ENCODE results near the gene CACNG4. TPM values are rescaled to one million over a fixed set of nuclear protein-coding genes. Genes with fewer than 3 reads are reported as not detected.

Gene CACNG4
- total RNA-seq, 8 experiments from 2014 or later, result 0.15 to 64.0 (median 32.7) TPM

DNA sequence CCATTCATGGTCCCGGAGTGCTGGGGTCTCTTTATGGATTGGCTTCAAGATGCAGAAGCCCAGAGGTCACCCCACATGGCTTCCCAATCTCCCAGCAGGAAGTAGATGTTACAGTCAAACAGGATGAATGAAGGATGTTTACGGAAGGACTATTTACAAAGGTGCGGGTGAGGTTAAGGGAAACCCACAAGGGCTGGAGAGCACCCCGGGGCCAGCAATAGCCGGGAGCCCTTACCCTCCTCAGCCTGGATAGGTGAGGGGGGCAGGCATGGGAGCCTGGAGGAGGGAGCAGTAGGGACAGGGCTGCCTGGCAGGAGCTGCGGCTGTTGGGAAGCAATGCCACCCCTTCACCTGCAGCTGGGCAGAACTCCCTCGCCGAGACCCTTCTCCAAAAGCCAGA lies 55.3 kb downstream of the CACNG4 start:
- peaks cover 27 to 31% of the 10 kb centered on the region in 2 donors for H3K4me1 ChIP-seq (replicated peaks in 1 of 2)
- H3K4me3 ChIP-seq, result no peak overlapping the region
- in situ Hi-C loops (cut with MboI; ENCODE audit: low pct_unique_long_range_greater_than_20kb in 2 of 9, low sequenced_read_pairs in 9 of 9, unreplicated experiment in 9 of 9), result no loop called here
- peak overlapping the region; percentile 69 to 73 for H3K27ac ChIP-seq
- WGBS, 10 experiments, result 60 to 85% (median 80%) methylated on average over 1 to 4 of the region's 8 CpGs; no CpG with 5 or more reads in 5 of the 10 experiments
- ATAC-seq (replicated peaks in 6 of 8), result no peak

DNA sequence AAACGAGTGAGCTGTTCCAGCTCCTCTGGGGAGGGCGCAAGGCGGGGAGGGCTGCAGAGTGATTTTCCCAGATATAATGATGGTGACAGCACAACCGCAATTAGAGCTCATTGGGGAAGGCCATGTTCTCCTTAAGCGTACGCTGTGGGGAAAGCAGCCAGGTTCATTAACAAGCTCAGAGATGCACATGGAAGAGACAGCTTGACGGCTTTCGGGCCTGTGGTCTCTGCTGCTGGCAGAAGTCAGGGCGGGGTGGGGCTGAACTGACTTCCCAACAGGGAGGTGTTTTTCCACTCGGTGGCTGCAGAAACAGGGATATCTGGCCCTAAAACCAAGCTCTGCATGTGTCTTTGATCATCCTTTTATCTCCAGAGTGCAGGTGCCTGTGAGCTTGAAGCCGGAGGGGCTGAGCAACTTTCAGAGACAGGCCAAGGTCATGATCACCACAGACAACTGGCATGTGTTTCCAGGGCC lies 55.8 kb downstream of the CACNG4 start:
- peak in 2 of 8 experiments; percentile 9 to 51 for ATAC-seq (replicated peaks in 6 of 8)
- Histone ChIP-seq H3K27ac (peak overlapping the region in 1 of 2 donors; percentile 69), H3K4me1 (replicated peaks in 1 of 2) (peaks cover 27 to 31% of the 10 kb centered on the region in 2 donors), H3K4me3 (no peak overlapping the region)
- WGBS, 10 experiments, result 7 to 90% (median 71%) methylated on average over 1 to 7 of the region's 11 CpGs; no CpG with 5 or more reads in 3 of the 10 experiments
- in situ Hi-C loops (cut with MboI; ENCODE audit: low pct_unique_long_range_greater_than_20kb in 2 of 9, low sequenced_read_pairs in 9 of 9, unreplicated experiment in 9 of 9), result no loop called here

DNA sequence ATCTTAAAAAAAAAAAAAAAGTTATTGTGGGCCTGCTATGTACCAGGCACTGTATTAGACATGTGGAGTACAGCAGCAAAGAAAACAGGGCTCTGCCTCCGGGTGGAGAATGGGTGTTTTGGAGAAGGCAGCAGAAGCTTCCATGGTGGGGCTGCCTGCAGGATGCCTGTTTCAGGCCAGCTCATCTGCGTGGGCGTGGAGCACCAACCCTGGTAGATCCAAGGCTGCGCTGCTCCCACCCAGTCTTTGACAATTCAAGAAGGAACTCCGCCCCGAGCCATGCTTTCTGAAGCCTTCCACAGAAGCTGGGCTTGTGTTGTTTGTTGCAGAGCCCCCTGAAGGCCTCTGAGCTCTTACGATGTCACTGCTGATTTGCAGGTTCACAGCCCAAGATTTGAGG lies 56.7 kb downstream of the CACNG4 start:
- no peak overlapping the region for H3K27ac ChIP-seq
- peaks cover 27 to 31% of the 10 kb centered on the region in 2 donors for H3K4me1 ChIP-seq (replicated peaks in 1 of 2)
- WGBS, 10 experiments, result 27 to 100% (median 83%) methylated on average over 1 to 4 of the region's 7 CpGs; no CpG with 5 or more reads in 3 of the 10 experiments
- in situ Hi-C loops (cut with MboI; ENCODE audit: low pct_unique_long_range_greater_than_20kb in 2 of 9, low sequenced_read_pairs in 9 of 9, unreplicated experiment in 9 of 9), result no loop called here
- ATAC-seq (replicated peaks in 6 of 8), result peak in 3 of 8 experiments; percentile 27 to 60 (median 54)
- H3K4me3 ChIP-seq, result no peak overlapping the region

GRCh38 chr17:67021743-67022450 lies 57.4 kb downstream of the CACNG4 start:
- Histone ChIP-seq H3K4me1 (replicated peaks in 1 of 2) (peaks cover 27 to 31% of the 10 kb centered on the region in 2 donors), H3K27ac (no peak overlapping the region), H3K4me3 (no peak overlapping the region)
- in situ Hi-C loops (cut with MboI; ENCODE audit: low pct_unique_long_range_greater_than_20kb in 2 of 9, low sequenced_read_pairs in 9 of 9, unreplicated experiment in 9 of 9), result no loop called here
- WGBS, 10 experiments, result 25 to 98% (median 87%) methylated on average over 1 to 8 of the region's 16 CpGs; no CpG with 5 or more reads in 2 of the 10 experiments
- no peak for ATAC-seq (replicated peaks in 6 of 8)

DNA sequence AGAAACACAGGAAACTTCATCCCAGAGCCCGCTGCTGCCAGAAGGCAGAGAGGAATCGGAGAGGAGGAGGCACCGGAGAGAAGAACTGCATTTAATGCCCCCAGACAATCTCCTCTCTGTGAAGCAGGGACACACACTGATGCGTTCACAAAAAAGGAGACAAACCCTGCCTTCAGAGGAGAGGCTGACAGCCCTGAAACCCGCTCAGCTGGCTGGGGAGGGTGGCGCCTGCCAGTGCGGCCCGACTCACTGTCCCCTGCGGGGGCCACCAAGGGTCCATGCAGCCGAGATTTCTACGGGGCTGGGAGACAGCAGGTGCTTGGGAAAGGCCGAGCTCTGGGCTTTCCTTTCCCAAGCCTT lies 57.9 kb downstream of the CACNG4 start:
- in situ Hi-C loops (cut with MboI; ENCODE audit: low pct_unique_long_range_greater_than_20kb in 2 of 9, low sequenced_read_pairs in 9 of 9, unreplicated experiment in 9 of 9), result no loop called here
- no peak for ATAC-seq (replicated peaks in 6 of 8)
- 87 to 93% (median 91%) methylated on average over 3 to 6 of the region's 12 CpGs; no CpG with 5 or more reads in 7 of the 10 experiments for WGBS, 10 experiments
- no peak overlapping the region for H3K27ac ChIP-seq
- H3K4me3 ChIP-seq, result no peak overlapping the region
- H3K4me1 ChIP-seq (replicated peaks in 1 of 2), result peaks cover 23 to 28% of the 10 kb centered on the region in 2 donors

DNA sequence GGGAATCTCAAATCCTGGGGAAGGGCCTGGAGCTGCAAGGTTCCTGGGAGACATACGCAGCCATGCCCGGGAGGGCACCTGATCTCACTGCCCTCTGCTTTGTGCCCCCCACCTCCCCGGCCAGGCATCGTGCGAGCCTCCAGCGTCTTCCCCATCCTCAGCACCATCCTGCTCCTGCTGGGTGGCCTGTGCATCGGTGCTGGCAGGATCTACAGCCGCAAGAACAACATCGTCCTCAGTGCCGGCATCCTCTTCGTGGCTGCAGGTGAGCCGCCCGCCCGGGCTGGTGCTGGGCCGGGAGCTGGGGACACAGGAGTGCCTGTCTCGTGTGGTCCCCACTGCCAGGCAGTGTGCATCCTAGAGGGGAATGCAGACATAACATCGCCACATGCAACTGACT lies 60.2 kb downstream of the CACNG4 start:
- H3K4me3 ChIP-seq, result no peak overlapping the region
- in situ Hi-C loops (cut with MboI; ENCODE audit: low pct_unique_long_range_greater_than_20kb in 2 of 9, low sequenced_read_pairs in 9 of 9, unreplicated experiment in 9 of 9), result no loop called here
- H3K4me1 ChIP-seq (replicated peaks in 1 of 2), result peaks cover under 1 to 6% of the 10 kb centered on the region in 2 donors
- 85 to 100% methylated on average over 1 to 4 of the region's 17 CpGs; no CpG with 5 or more reads in 8 of the 10 experiments for WGBS, 10 experiments
- no peak for ATAC-seq (replicated peaks in 6 of 8)
- no peak overlapping the region for H3K27ac ChIP-seq

GRCh38 chr17:67025216-67025792 lies 60.8 kb downstream of the CACNG4 start:
- no peak overlapping the region for H3K27ac ChIP-seq
- in situ Hi-C loops (cut with MboI; ENCODE audit: low pct_unique_long_range_greater_than_20kb in 2 of 9, low sequenced_read_pairs in 9 of 9, unreplicated experiment in 9 of 9), result no loop called here
- 48 to 91% (median 74%) methylated on average over 2 to 11 of the region's 20 CpGs; no CpG with 5 or more reads in 4 of the 10 experiments for WGBS, 10 experiments
- H3K4me1 ChIP-seq (replicated peaks in 1 of 2), result peaks cover 0 to under 1% of the 10 kb centered on the region in 2 donors
- H3K4me3 ChIP-seq, result no peak overlapping the region
- ATAC-seq (replicated peaks in 6 of 8), result no peak

DNA sequence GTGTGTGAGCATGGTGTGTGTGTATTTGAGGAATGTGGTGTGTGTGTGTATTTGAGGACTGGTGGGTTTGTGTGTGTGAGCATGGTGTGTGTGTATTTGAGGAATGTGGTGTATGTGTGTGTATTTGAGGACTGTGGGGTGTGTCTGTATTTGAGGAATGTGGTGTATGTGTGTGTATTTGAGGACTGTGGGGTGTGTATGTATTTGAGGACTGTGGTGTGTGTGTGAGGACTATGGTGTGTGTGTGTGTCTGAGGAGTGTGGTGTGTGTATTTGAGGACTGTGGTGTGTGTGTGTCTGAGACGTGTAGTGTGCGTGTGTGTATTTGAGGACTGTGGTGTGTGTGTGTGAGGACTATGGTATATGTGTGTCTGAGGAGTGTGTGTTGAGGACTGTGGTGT lies 61.8 kb downstream of the CACNG4 start:
- peak in 2 of 8 experiments; percentile 28 to 69 for ATAC-seq (replicated peaks in 6 of 8)
- H3K4me1 ChIP-seq (replicated peaks in 1 of 2), result no peaks in the 10 kb centered on the region
- H3K27ac ChIP-seq, result no peak overlapping the region
- in situ Hi-C loops (cut with MboI; ENCODE audit: low pct_unique_long_range_greater_than_20kb in 2 of 9, low sequenced_read_pairs in 9 of 9, unreplicated experiment in 9 of 9), result no loop called here
- no peak overlapping the region for H3K4me3 ChIP-seq
- WGBS, 10 experiments, result 40 to 100% (median 83%) methylated on average over 1 to 2 of the region's 2 CpGs; no CpG with 5 or more reads in 6 of the 10 experiments

DNA sequence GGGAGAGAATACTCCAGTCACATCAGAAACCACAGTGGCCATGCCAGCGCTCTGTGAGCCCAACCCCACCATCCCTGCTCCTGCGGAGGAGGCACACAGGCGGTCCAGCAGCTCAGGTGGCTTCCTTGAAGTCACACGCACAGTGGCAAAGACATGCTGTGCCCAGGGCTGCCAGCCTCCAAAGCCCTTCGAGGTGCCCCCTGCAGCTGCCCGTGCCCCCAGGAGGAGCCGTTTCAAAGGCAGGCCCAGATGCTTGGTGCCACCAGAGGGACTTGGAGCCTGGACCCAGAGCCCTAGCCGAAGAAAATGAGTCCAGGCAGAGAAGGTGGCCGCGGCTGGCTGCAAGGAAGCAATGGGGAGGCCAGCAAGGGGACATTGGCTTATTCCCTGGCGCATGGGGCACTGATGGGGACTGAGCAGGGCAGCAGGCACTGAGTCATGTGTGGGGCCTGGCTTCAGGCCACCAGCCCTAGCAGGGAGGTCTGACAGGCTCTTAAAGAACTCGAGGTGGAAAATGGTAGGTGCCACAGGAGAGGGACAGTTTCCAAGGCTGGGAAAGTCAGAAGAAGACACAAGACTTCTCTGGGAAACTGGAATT lies 62.6 kb downstream of the CACNG4 start:
- in situ Hi-C loops (cut with MboI; ENCODE audit: low pct_unique_long_range_greater_than_20kb in 2 of 9, low sequenced_read_pairs in 9 of 9, unreplicated experiment in 9 of 9), result no loop called here
- ATAC-seq (replicated peaks in 6 of 8), result peak in 3 of 8 experiments; percentile 25 to 37 (median 27)
- no peaks in the 10 kb centered on the region for H3K4me1 ChIP-seq (replicated peaks in 1 of 2)
- 27 to 100% (median 90%) methylated on average over 1 to 7 of the region's 12 CpGs; no CpG with 5 or more reads in 4 of the 10 experiments for WGBS, 10 experiments
- H3K27ac ChIP-seq, result no peak overlapping the region
- H3K4me3 ChIP-seq, result no peak overlapping the region

- ATAC-seq (replicated peaks in 6 of 8), result no peak
- WGBS, 10 experiments, result 83 to 100% (median 93%) methylated on average over 1 to 17 of the region's 21 CpGs; no CpG with 5 or more reads in 5 of the 10 experiments
- no peak overlapping the region for H3K4me3 ChIP-seq
- no peak overlapping the region for H3K27ac ChIP-seq
- H3K4me1 ChIP-seq (replicated peaks in 1 of 2), result no peaks in the 10 kb centered on the region
- in situ Hi-C loops (cut with MboI; ENCODE audit: low pct_unique_long_range_greater_than_20kb in 2 of 9, low sequenced_read_pairs in 9 of 9, unreplicated experiment in 9 of 9), result no loop called here
These were observed 66.1 kb downstream of the CACNG4 start for GRCh38 chr17:67030641-67031040.

DNA sequence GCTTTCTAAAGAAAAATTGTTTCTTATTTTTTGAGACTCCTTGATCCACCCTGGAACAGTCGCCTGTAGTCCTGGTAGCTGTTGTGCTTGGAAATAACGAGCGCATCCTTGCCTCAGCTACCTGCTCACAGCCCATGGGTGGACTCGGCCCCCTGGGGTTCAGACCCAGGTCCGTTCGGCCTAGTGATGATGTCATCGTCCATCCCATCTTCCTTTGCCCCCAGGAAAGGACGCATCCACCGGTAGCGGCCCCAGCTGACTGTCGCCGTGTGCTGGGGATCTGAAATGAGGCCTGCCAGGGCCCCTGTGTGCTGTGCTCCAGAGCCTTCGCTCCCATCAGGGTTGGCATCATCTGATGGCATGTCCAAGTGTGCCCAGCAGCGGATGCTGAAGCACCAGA lies 67.9 kb downstream of the CACNG4 start:
- WGBS, 10 experiments, result 59 to 98% (median 90%) methylated on average over 2 to 10 of the region's 14 CpGs; no CpG with 5 or more reads in 3 of the 10 experiments
- Histone ChIP-seq H3K4me3 (no peak overlapping the region), H3K27ac (no peak overlapping the region), H3K4me1 (replicated peaks in 1 of 2) (no peaks in the 10 kb centered on the region)
- in situ Hi-C loops (cut with MboI; ENCODE audit: low pct_unique_long_range_greater_than_20kb in 2 of 9, low sequenced_read_pairs in 9 of 9, unreplicated experiment in 9 of 9), result no loop called here
- ATAC-seq (replicated peaks in 6 of 8), result no peak

DNA sequence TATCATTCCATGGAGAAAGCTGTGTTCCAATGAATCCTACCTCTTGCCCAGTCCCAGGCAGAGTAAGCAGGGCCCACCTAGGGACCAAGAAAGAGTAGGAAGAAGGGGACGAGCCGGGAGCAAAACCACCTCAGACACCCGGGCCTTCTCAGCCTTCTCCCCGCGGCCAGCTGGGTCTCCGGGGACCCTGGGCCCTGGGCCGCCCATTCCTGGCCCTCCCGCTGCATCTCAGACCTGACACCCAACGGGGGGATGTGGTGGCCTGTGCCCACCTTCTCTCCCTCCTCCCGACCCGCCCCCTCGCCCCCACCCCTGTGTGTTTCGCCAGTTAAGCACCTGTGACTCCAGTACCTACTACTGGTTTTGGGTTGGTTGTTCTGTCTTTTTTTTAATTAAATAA lies 68.5 kb downstream of the CACNG4 start:
- Histone ChIP-seq H3K27ac (no peak overlapping the region), H3K4me3 (no peak overlapping the region), H3K4me1 (replicated peaks in 1 of 2) (no peaks in the 10 kb centered on the region)
- WGBS, 10 experiments, result 30 to 93% (median 88%) methylated on average over 2 to 5 of the region's 13 CpGs; no CpG with 5 or more reads in 7 of the 10 experiments
- in situ Hi-C loops (cut with MboI; ENCODE audit: low pct_unique_long_range_greater_than_20kb in 2 of 9, low sequenced_read_pairs in 9 of 9, unreplicated experiment in 9 of 9), result no loop called here
- ATAC-seq (replicated peaks in 6 of 8), result no peak

GRCh38 chr17:67033613-67034012 lies 69.1 kb downstream of the CACNG4 start:
- 80 to 100% (median 100%) methylated on average over 1 to 7 of the region's 9 CpGs; no CpG with 5 or more reads in 4 of the 10 experiments for WGBS, 10 experiments
- Histone ChIP-seq H3K4me1 (replicated peaks in 1 of 2) (no peaks in the 10 kb centered on the region), H3K27ac (no peak overlapping the region), H3K4me3 (no peak overlapping the region)
- in situ Hi-C loops (cut with MboI; ENCODE audit: low pct_unique_long_range_greater_than_20kb in 2 of 9, low sequenced_read_pairs in 9 of 9, unreplicated experiment in 9 of 9), result no loop called here
- ATAC-seq (replicated peaks in 6 of 8), result no peak

Measured in motor neuron (in vitro differentiated cells).